Astrocyte (in vitro differentiated cells and primary cell): ENCODE results near the gene FEM1A. TPM values are rescaled to one million over a fixed set of nuclear protein-coding genes. Genes with fewer than 3 reads are reported as not detected.

Experiments used
- DNase-seq: peaks from one replicate; pipeline ENCODE4 v3.0.0-alpha.2; 2010; ENCODE audit warnings: low read depth
- FAIRE-seq: peaks from 2 replicates; lab custom pipeline; 2011; peaks lifted over from hg19 to GRCh38; lab: Jason Lieb, UNC
- H2AFZ ChIP-seq: 2 replicates; pipeline ENCODE4 v1.6.0; 2012; ENCODE audit warnings: low read depth, low read length, inconsistent platforms
- H3K27ac ChIP-seq: 2 replicates; pipeline ENCODE4 v1.5.1; 2011; ENCODE audit warnings: low read depth, low read length, inconsistent platforms
- H3K27me3 ChIP-seq: 2 replicates; pipeline ENCODE4 v1.6.0; 2011; ENCODE audit warnings: low read length, inconsistent platforms; ENCODE audit not compliant: insufficient read depth
- H3K36me3 ChIP-seq: 2 replicates; pipeline ENCODE4 v1.5.1; 2011; ENCODE audit warnings: low read length, inconsistent platforms; ENCODE audit not compliant: insufficient read depth
- H3K4me1 ChIP-seq: 2 replicates; pipeline ENCODE4 v1.5.1; 2011; ENCODE audit warnings: low read length, inconsistent platforms; ENCODE audit not compliant: insufficient read depth
- H3K4me2 ChIP-seq: 2 replicates; pipeline ENCODE4 v1.6.0; 2012; ENCODE audit warnings: low read length, inconsistent platforms
- H3K4me3 ChIP-seq: 2 replicates; pipeline ENCODE4 v1.5.1; 2011; ENCODE audit warnings: low read depth, mild to moderate bottlenecking, low read length, inconsistent platforms; ENCODE audit not compliant: insufficient read depth
- H3K79me2 ChIP-seq: 2 replicates; pipeline ENCODE4 v1.6.0; 2012; ENCODE audit warnings: mild to moderate bottlenecking, low read length, inconsistent platforms; ENCODE audit not compliant: insufficient read depth
- H3K9ac ChIP-seq: 2 replicates; pipeline ENCODE4 v1.6.0; 2012; ENCODE audit warnings: mild to moderate bottlenecking, low read length, inconsistent platforms
- H3K9me3 ChIP-seq: 2 replicates; pipeline ENCODE4 v1.5.1; 2012; ENCODE audit warnings: low read depth, mild to moderate bottlenecking, low read length, inconsistent platforms; ENCODE audit not compliant: insufficient read depth
- H4K20me1 ChIP-seq: 2 replicates; pipeline ENCODE4 v1.6.0; 2012; ENCODE audit warnings: low read length, inconsistent platforms; ENCODE audit not compliant: insufficient read depth
- H3K27ac Mint-ChIP-seq: one replicate; pipeline ENCODE4 v1.8.0; 2021; ENCODE audit warnings: mild to moderate bottlenecking, mixed read lengths; ENCODE audit not compliant: unreplicated experiment
- H3K27me3 Mint-ChIP-seq: one replicate; pipeline ENCODE4 v1.8.0; 2021; ENCODE audit warnings: low read depth, mixed read lengths; ENCODE audit not compliant: unreplicated experiment
- H3K36me3 Mint-ChIP-seq: one replicate; pipeline ENCODE4 v1.8.0; 2021; ENCODE audit warnings: low read depth, mixed read lengths; ENCODE audit not compliant: unreplicated experiment
- H3K4me1 Mint-ChIP-seq: one replicate; pipeline ENCODE4 v1.8.0; 2021; ENCODE audit warnings: low read depth, mixed read lengths; ENCODE audit not compliant: unreplicated experiment
- H3K4me3 Mint-ChIP-seq: one replicate; pipeline ENCODE4 v1.8.0; 2021; ENCODE audit warnings: mild to moderate bottlenecking, moderate library complexity, mixed read lengths; ENCODE audit not compliant: unreplicated experiment
- H3K9me3 Mint-ChIP-seq: one replicate; pipeline ENCODE4 v1.8.0; 2021; ENCODE audit warnings: mild to moderate bottlenecking, mixed read lengths; ENCODE audit not compliant: unreplicated experiment
- EZH2 ChIP-seq: IDR thresholded peaks from 2 replicates; pipeline ENCODE4 v1.6.1; 2012; ENCODE audit warnings: mild to moderate bottlenecking, low read length, inconsistent platforms; ENCODE audit not compliant: insufficient read depth
- total RNA-seq: library from RNA; stranded (reverse); gene quantifications from 2 replicates; pipeline ENCODE4 v1.2.1, GENCODE V29; 2021
- TF ChIP-seq, protein P1 (sequence below): IDR thresholded peaks from 2 replicates; pipeline ENCODE4 v1.5.1; 2011; ENCODE audit warnings: low read depth, mild to moderate bottlenecking, inconsistent platforms, low read length, moderate library complexity; ENCODE audit not compliant: insufficient read depth

The FEM1A gene
- total RNA-seq, 1 donor from 2014 or later = 12.0 TPM

DNA sequence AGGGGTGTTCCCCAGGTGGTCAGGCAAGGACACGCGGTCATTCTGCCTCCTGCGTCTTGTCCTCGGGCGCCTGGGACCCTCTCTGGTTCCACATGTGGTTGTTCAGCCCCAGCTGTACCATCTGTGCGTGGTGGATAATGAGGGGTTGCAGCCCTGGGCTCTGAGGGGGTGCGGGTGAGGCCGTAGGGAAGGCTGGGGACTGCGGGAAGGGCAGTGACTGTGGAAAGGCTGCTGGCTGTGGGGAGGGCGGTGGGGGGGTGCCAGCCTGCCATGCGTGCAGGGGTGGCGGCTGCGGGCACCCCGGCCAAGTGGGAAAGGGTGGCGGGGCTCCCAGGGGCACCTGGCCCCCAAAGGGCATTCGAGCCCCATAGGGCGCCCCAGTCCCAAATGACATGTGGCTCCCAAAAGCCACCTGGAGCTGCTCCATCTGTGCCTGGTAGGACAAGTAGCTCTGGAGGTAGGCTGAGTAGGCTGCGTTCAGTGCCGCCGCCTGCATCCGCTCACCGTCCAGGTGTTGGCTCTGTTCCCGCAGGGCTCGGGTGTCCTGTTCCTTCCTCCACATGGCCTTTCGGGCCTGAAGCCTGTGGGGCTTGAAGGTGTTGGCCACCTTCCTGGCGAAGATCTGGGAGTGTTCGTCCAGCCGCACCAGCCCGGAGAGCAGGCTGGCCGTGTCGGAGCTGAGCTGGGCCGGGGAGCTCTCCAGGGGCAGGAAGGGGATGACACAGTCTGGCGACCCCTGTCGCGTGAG lies 24.8 kb downstream of the FEM1A start:
- Mint-ChIP-seq H3K4me1 (peaks cover 6% of the 10 kb centered on the region), H3K36me3 (peaks cover 13% of the 10 kb centered on the region), H3K27ac (no peak overlapping the region), H3K4me3 (no peak overlapping the region), H3K27me3 (no peaks in the 10 kb centered on the region), H3K9me3 (no peaks in the 10 kb centered on the region)
- Histone ChIP-seq H3K36me3 (peaks cover 5% of the 10 kb centered on the region), H3K9me3 (no peaks in the 10 kb centered on the region), H3K27me3 (no peaks in the 10 kb centered on the region), H3K79me2 (peaks cover 8% of the 10 kb centered on the region), H2AFZ (no peak overlapping the region), H3K4me3 (no peak overlapping the region), H3K4me1 (peaks cover 11% of the 10 kb centered on the region), H3K27ac (no peak overlapping the region), H3K4me2 (no peak overlapping the region), H4K20me1 (peaks cover 5% of the 10 kb centered on the region), H3K9ac (no peak overlapping the region)
- TF ChIP-seq EZH2 = no peak
- TF ChIP-seq, protein P1, sequence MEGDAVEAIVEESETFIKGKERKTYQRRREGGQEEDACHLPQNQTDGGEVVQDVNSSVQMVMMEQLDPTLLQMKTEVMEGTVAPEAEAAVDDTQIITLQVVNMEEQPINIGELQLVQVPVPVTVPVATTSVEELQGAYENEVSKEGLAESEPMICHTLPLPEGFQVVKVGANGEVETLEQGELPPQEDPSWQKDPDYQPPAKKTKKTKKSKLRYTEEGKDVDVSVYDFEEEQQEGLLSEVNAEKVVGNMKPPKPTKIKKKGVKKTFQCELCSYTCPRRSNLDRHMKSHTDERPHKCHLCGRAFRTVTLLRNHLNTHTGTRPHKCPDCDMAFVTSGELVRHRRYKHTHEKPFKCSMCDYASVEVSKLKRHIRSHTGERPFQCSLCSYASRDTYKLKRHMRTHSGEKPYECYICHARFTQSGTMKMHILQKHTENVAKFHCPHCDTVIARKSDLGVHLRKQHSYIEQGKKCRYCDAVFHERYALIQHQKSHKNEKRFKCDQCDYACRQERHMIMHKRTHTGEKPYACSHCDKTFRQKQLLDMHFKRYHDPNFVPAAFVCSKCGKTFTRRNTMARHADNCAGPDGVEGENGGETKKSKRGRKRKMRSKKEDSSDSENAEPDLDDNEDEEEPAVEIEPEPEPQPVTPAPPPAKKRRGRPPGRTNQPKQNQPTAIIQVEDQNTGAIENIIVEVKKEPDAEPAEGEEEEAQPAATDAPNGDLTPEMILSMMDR = no peak
- DNase-seq = no peak
- no peak for FAIRE-seq

DNA sequence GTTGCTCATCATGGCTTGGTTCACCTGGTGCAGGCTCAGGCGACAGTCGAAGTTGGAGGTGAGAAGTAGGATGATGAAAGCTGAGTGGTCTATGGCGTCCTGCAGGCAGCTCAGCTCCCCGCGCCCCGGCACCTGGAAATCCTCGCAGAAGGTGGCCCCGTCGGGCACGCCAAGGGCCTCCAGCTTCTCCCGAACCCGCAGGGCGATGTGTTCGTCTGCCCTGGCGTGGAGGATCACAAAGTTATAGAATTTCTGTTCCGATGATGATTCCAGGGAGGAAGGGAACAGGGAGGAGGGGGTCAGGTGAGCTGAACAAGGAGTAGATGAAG lies 25.4 kb downstream of the FEM1A start:
- DNase-seq (no peak), FAIRE-seq (no peak)
- Mint-ChIP-seq H3K36me3 (peaks cover 14% of the 10 kb centered on the region), H3K4me1 (peaks cover 6% of the 10 kb centered on the region), H3K4me3 (no peak overlapping the region), H3K27ac (no peak overlapping the region), H3K9me3 (no peaks in the 10 kb centered on the region), H3K27me3 (no peaks in the 10 kb centered on the region)
- Histone ChIP-seq H3K9me3 (no peaks in the 10 kb centered on the region), H4K20me1 (peaks cover 5% of the 10 kb centered on the region), H3K9ac (no peak overlapping the region), H3K4me1 (peaks cover 11% of the 10 kb centered on the region), H3K4me2 (no peak overlapping the region), H3K36me3 (peaks cover 5% of the 10 kb centered on the region), H3K27ac (no peak overlapping the region), H3K79me2 (peaks cover 9% of the 10 kb centered on the region), H2AFZ (no peak overlapping the region), H3K27me3 (no peaks in the 10 kb centered on the region), H3K4me3 (no peak overlapping the region)
- no peak for TF ChIP-seq EZH2
- TF ChIP-seq, protein P1 = no peak
